GM12891 (cell line): ENCODE data around the gene COP1.

Experiments used
- POLR2AphosphoS5 ChIP-seq: IDR thresholded peaks from 2 replicates; pipeline ENCODE4 v1.6.1; 2011; ENCODE audit warnings: low read depth, low read length, control low read depth
- TAF1 ChIP-seq: IDR thresholded peaks from 2 replicates; pipeline ENCODE4 v1.6.1; 2011; ENCODE audit warnings: low read depth, low read length, control low read depth

- TF ChIP-seq POLR2AphosphoS5 = no peak
- no peak for TF ChIP-seq TAF1
Observed at GRCh38 chr1:176206006-176206960, 803 bp downstream of the COP1 start.
